ENCODE measurements around the gene GRPEL2.
A peak's percentile ranks its signal among the peaks of the same experiment; 100 is the strongest.
"Not testable (repeated sequence)": the region's sequence is repeated elsewhere in the genome, so short reads cannot be mapped to it uniquely, and the experiment has no call there.

Gene GRPEL2

DNA sequence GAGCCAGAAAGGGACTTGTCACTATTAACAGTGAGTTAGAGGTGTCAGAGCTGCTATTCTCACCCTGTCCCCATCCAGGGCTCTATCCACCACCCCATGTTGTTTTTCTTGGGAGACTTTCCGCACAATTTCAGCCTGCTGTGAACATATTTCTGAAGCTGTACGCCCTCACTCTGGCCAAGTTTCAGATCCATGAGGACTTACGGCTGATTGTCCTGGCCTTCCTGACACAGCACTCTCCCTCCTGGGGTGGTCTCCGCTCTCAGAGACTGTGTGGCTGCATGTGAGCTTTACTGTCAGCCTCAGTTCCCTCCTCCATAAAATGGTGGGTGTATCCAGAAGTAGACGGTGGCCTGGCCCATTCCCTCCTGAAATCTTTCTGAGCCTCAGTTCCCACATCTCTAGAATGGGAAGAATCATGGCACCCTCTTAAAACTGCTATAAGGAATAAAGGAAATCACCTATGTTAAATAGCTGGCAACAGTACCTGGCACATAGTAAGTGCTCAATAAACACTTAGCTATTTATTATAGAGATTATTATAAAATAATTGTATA lies 34.6 kb downstream of the GRPEL2 start:
- no peak for DNase-seq

DNA sequence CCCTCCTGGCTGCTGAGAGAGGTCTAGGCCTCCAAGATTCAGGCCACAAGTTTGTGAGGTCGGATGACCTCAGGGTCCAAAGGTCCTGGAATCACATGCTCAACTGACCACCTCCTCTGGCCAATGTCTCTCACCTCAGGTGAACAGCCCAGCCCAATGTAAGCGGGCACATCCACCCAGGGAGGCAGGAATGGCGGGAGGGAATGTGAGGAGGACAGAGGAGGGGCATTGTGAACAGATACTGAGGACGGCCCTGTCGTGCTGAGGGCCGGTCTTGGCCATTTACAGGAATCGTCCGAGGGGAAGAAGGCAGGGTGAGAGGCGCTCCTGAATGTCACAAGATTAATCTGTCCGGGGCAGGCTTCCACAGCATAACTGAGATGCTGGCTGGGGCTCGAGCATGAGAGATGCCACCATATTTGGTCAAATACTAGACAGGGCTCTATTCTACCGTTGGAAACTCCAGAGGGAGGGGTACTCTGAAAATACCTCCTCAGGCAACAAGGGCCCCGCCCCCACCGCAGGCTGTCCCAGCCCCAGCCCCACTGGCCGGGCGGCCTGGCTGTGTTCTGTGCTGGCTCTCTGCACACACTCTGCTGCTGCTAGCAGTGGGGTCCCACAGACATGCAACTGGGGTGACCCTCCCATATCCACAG lies 35.3 kb downstream of the GRPEL2 start:
- DNase-seq = no peak

DNA sequence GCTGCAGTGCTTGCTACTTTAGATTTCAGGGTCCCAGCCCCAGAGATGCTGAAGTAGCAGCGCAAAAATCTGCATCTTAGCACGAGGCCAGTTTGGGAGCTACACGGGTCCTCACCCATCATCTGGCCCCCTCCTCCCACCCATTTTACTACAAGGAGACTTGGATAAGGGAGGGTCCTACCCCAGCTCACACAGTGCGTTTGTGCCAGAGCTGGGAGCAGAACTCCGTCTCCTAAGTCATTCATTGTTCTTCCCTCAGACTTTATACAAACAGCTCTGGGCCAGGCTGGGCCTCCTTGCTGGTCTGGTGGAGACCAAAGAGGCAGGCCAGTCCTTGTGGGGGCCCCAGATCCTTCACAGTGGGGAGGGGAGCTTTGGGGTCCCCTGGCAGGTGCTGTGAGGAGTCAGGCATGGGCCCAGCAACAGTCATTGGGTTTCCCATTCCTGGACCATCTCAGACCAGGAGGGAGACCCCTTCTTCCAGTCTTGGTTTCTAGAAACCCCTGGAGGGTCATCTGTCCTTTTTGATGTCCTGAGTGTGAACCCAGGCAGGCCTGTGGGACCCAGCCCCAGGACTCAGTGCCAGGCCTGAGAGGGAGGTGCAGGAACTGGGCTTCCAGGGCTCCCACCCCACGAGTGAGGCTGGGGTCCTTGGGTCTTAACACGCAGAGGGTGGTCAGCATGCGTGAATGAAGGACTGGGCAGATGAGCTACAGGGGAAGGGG lies 36.1 kb downstream of the GRPEL2 start:
- no peak for DNase-seq

DNA sequence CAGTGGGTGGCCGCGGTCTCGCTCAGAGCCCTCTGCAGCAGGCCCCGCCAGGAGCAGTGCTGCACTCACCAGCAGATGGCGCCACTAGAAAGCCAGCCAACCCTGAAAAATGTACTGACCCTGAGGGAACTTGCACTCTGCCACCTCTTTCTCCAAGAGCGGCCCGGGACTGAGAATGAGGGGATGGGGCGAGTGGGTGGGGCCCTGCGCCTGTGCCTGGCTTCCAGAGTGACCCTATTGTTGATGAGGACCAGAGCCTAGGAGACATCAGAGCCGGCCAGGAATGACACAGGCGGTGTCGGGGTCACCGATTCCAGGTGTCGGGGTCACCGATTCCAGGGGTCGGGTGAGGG lies 36.7 kb downstream of the GRPEL2 start:
- DNase-seq = peak; percentile 83 to 85

DNA sequence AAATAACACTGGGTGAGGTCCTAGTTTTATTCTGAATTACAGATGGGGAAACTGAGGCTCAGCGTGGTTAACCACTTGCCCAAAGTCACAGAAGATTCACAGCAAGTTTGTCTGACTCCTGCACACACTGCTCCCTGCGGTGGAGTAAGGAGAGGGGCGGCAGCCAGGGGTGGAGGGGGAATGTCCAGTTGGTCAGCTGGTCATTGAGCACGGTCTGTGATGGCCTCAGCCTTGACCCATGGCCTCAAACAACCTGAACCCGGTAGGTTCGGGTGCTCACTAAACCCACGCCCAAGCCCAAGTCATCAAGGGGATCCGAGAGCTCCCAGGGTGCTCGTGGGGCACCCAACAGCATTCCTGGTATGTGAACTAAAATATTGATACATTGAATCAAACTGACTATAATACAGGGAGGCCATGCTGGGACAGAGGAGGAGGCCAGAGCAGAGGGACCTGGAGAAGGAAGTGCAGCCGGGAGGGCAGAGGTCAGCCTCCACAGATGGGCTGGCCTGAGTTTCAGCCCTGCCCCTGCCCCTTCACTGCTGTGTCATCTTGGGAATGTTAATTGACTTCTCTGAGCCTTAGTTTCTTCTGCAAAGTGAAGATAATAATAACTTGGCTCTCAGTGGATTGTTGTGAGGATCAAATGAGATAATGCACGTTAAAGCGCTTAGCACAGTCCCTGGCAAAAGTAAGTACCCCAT lies 37.4 kb downstream of the GRPEL2 start:
- no peak for DNase-seq

DNA sequence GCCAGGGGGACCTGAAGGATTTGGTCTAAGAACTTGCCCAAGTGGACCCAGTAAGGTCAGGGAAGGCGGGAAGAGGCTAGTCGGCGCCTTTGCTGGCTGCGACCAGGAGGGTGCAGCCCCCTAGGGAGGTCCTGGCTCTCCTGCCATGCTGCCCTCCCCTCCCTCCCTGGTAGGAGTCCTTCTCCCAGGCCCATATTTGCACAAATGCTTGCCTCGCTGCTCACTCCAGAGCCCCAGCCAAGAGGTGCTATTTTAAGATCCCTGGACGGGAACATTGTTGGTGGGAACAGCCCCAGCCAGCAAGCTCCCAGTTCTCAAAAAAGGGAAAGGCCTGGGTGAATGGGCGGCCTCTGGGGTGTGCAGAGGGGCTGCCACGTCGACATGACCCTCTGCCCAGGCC lies 38.1 kb downstream of the GRPEL2 start:
- no peak for DNase-seq

DNA sequence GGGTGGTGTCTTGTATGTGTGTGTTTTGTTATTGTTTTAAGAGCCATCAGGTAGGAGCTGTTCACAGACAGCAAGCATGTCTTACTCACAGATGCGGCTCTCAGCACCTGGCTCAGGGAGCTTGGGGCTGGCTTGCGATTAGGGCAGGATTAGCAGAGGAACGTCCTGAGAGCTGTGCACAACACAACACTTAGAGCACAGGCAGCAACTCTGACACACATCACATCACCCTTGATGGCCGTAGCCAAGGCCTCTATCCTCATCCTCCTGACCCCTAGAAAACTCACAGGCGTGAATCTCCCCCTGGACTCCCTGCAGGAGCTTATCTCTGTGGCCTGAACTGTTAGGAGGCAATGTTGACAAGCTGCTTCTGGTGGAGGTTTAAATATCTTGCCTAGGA lies 40.9 kb downstream of the GRPEL2 start:
- DNase-seq = no peak

DNA sequence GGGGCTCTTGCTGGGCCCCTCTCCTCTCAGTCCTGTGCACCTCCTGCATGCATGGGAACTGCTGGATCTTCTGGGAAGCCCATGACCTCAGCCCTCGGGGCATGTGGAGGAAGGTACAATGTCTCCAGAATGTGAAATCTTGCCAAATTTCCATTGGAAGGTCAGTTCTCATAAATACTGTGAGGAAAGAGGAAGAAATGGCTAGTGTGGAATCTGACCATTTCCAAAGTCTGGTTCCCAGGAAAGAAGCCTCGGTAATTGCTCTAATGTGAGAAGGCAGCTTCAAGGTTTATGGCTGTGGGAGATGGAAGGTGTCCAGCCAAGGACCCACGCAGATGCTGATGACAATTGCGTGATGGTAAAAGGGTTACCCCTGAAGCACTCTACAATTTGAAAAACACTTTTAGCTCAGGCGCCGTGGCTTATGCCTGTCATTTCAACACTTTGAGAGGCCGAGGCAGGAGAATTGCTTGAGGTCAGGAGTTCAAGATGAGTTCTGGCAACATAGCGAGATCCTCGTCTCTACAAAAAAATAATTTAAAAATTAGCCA lies 41.9 kb downstream of the GRPEL2 start:
- no peak for DNase-seq

DNA sequence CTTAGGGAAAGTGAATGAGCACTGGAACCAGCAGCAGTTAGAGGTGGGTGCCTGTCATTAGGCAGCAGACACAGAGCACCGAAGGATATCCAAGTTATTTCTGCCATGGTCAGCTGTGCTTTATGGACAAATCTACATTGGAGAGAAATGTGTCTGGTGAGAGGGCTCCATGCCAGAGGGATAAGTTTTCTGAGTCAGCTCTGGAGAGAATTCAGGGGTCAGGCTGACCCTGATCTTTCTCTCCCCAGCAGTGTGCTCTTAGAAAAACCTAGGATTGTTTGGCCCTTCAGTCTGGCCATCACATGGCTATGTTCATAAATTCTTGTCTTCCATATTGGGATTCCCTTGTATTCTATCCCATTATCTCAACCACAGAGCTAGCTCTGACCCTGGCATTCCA lies 42.7 kb downstream of the GRPEL2 start:
- DNase-seq = no peak

DNA sequence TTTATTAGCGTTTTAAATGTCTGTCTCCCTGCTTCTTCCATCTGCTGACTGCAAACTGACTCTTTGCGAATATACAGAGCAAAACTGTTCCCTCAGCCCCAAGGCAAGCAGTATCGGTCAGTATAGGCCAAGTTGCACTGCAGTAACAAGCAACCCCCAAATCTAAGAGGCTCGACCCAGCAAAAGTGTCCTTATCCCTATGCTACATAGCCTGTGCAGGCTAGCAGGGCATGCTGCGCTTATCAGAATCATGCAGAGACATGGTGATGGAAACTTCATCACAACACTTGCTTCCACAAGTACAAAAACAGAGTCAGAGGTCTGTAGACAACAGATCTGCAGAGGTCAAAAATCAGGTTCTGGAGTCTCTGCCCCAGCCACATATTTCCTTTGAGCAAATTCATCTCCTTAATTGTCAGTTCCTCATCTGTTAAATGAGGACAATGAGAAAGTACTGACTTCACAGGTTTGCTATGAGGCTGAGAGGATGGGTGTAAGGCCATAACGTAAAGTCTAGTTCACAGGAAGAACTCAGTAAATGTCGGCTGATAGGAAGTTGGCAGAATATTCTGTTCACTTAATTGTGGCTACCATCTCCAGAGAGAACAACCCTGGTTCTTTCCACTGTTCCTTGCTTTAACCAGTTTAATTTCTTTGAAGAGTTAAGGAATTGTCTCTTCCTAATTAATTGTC lies 43.3 kb downstream of the GRPEL2 start:
- no peak for DNase-seq

DNA sequence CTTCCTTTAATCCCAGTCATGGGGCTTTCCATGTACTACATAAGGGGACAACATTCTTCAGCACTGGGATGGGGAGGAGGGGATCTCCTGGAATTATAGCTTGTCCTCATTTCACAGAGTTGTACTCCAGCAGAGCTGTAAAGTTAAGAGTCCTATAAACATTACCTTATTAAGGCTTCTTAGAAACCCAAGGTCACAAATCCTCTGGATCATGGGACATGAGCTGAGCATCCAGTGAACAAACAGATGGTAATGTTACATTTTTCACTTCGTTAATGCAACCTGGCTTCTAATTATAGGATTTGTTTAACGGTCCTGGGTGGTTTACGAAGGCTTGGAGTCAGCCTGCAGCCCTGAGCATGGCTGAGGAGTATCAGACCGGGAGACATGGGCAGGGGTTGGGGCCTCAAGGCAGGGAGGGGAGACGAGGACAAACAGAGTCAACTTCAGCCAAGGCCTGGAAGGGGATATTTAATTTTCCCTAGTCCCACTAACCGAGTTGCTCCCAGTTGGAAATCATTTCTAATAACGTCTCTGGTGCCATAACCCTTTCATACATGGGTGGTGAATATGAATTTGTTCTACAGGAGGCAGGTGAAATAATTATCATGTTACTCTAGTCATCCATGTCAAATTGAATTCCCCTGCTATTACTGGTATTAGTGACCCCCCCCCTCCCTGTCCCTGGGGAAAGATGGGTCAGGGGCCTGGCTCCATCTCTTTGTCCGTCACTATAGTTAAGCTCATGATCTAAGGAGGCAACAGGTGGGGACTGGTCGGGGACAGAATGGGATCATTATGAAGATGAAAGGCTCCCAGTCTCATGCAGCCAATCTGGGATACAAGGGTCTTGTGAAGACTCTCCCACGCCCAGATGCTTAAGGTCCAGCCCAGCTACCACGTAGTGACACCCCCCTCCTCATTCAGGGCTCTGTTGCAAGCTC lies 44.5 kb downstream of the GRPEL2 start:
- no peak for DNase-seq

DNA sequence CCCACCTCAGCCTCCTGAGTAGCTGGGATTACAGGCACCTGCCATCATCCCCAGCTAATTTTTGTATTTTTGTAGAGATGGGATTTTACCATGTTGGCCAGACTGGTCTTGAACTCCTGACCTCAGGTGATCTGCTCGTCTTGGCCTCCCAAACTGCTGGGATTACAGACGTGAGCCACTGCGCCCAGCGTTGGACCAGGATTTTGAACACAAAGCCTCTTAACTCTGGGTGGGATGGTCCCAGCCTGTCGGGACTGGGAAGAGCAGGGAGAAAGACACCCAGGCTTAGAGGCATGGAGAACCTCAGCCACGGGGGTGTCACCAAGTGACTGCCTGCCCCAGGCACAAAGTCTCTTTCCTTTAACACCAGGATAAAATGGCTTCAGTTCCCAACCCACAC lies 45.8 kb downstream of the GRPEL2 start:
- DNase-seq = not testable (repeated sequence)

DNA sequence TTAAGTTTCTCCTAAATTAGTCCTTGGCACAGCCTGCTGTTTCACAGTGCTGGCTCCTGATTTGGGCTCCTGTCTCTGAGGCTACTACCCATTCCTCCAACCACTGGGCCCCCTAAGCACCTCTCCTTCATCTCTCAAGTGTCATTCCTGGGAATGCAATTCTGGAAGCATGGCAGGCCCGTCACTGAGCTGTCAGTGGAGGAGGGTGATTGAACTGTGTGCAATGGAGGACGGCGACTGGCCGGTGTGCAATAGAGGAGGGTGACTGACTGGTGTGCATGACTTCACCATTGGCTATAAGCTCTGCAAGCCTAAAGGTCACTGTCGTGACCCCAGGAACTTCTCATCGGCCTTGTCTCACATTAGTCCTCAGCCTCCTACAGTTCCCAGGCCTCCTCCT lies 46.2 kb downstream of the GRPEL2 start:
- DNase-seq = no peak

DNA sequence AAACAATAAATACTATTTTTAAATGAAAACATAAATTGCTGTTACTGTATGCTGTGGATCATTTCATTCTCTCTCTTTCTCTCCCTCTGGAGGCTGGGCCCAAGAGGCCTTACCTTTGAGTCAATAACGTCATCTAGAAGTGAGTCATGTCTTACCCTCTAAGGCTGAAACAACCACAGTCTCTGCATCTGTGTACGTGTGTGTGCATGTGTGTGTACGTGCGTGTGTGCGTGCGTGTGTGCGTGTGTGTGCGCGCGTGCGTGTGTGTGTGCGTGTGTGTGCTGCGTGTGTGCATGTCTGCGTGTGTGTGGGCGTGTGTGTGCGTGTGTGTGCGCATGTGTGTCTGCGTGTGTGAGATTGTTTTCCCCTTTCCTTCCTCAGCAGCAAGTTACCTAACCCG lies 47.4 kb downstream of the GRPEL2 start:
- DNase-seq = no peak

DNA sequence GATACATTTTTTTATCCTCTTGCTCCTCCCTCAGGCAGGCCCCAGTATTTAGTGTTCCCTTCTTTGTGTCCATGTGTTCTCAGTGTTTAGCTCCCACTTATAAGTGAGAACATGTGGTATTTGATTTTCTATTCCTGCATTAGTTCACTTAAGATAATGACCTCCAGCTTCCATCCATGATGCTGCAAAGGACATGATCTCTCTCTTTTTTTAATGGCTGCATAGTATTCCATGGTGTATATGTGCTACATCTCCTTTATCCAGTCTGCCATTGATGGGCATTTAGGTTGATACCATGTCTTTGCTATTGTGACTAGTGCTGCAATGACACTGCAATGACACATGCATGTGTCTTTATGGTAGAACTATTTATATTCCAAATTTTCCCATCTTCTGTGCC lies 49.7 kb downstream of the GRPEL2 start:
- not testable (repeated sequence) for DNase-seq

DNA sequence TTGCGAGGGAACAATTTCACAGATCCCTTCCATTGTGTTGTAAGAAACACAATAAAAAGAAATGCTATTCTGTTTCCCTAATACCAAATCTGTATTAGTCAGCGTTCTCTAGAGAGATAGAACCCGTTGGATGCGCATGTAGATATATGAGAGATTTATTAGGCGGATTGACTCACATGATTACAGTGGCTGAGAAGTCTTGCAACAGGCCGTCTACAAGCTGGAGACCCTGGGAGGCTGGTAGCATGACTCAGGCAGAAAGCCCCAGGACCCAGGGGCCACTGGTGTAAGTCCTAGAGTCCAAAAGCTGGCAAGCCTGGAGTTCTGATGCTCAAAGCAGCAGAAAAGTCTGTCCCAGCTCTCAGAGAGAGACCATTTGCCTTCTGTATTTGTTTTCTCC lies 52.2 kb downstream of the GRPEL2 start:
- no peak for DNase-seq

DNA sequence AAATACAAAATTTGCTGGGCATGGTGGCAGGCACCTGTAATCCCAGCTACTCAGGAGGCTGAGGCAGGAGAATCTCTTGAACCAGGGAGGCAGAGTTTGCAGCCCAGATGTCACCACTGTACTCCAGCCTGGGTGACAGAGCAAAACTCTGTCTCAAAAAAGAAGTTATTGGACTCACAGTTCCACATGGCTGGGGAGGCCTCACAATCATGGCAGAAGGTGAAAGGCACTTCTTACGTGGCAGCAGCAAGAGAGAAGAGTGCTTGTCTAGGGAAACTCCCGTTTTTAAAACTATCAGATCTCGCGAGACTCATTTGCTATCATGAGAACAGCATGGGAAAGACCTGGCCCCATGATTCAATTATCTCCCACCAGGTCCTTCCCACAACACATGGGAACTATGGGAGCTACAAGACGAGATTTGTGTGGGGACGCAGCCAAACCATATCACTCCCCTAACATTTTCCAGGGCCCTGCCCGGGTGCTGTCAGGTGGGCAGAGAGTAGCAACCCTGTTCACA lies 53.5 kb downstream of the GRPEL2 start:
- DNase-seq = not testable (repeated sequence)

DNA sequence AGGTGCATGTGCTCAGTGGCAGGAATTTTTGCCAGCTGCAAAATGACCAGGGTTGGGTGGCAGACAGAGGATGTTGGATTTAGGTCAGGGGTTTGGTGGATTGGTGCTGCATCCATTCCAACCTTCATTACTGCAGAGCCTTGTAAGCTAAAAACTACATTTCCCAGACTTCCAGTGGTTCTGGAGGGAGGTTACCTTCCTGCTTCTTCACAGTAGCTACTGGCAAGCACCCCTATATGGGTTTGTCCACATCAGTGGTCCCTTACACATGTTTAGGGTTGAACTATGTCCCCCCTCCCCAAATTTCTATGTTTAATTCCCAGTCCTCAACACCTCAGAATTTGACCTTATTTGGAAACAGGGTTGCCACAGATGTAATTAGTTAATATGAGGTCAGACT lies 54.5 kb downstream of the GRPEL2 start:
- DNase-seq = no peak

DNA sequence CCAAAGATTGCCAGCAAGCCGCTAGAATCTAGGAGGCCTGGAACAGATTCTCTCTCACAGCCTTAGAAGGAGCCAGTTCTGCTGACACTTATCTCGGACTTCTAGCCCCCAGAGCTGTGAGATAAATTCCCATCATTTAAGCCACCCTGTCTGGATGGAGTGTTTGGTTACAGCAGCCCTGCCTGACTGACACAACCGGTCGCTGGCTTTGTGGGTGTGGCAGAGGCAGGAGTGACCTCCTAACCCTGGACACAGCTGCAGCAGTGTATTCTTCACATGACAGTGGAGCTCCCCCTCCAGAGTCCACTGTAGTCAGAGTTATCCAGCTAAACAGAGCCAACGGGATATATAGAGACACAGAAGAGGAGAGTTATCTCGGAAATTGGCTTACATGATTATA lies 55.0 kb downstream of the GRPEL2 start:
- DNase-seq = no peak

DNA sequence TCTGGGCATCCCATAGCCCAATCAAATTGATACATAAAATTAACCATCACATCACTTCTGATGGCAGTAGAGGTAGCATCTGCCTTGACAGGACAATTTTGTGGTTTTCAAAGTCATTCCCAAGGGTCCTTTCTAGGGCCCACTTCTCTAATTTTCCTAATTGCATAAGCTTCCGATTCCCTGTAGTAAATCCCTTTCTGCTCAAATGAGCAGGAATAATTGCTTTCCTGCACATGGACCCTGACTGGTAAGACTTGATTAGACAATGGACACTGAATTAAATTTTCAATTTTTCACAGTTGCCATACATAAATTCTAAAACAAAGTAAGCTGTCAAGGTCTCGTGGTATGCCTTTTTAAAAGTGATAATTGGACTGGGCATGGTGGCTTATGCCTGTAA lies 55.8 kb downstream of the GRPEL2 start:
- no peak for DNase-seq

DNA sequence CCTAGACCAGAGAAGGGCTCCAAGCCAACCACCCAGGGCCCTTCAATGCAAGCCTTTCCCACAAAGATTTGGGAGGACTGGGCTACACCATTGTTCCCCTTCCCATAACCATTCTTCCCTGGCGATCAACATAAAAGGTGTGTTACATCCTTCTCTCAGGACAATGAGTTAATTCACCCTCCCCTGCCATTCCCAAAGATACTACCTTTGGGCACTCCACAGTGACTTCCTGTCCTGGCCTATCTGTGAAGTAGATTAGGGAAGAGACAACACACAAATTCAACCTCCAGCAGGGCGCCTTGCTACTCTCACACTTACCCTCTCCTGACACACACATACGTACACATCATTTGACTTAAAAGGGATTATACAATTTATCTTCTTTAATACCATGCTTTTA lies 57.0 kb downstream of the GRPEL2 start:
- no peak for DNase-seq
